Measurements from ENCODE around the gene SUMO4.

The SUMO4 gene

DNA sequence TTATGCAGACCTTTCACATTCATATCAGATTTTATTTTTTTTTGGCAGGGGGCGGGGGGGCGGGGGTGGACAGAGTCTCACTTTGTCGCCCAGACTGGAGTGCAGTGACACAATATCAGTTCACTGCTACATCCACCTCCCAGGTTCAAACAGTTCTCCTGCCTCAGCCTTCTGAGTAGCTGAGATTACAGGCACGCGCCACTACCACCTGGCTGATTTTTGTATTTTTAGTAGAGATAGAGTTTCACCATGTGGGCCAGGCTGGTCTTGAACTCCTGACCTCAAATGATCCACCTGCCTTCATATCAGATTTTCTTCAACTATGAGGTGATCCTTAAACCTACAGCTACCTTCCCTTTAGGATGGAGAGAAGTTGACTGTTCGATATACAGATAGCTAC lies 8.0 kb upstream of the SUMO4 start:
- DNase-seq, result no peak

DNA sequence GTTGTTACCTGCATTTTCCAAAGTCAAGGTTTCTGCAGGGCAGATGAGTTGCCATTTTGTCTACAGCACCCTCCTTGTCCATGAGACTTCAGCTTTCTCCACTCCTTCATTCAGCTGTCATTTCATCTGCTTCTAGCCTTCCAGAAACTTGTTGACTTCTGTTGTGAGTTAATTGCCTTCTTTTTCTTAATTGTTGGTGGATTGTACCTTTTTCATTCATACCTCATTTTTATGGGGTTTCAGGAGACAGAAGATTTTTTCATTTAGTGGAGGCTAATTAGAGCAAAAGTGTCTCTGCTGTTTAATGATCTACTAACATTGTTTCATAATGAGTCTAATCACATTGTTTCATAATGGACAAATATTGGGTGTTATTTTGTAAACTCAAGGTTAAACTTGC lies 7.5 kb upstream of the SUMO4 start:
- no peak for DNase-seq

DNA sequence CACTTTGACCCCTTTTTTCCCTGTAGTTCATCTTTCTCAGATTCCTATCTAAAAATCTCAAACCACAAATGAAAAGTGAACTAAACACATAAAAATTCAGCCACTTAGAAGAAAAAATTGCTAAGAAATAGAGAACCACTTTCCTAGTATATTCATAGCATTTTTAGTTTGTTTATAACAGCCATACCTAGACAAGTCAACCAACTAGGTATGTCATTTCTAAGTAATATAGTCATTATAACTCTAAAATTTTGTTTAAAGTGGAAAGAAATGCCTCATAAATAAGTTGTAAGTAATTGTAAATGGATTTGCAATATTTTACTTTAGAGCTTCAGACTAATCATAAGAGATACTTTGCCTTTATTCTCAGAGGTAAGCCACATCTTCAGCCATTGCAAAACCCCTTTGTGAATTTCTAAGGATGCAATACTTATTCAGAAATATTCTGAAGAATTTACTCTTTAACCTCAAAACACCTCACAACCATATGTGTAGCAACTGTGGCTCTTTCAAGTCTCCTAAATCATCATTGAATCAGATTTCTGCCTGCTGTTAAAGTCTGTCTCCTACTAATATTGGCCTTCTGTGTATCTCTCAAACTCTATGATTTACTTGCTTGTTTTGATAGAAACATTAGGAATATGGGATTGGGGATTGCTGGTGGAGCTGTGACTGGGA lies 6.9 kb upstream of the SUMO4 start:
- DNase-seq, result no peak

DNA sequence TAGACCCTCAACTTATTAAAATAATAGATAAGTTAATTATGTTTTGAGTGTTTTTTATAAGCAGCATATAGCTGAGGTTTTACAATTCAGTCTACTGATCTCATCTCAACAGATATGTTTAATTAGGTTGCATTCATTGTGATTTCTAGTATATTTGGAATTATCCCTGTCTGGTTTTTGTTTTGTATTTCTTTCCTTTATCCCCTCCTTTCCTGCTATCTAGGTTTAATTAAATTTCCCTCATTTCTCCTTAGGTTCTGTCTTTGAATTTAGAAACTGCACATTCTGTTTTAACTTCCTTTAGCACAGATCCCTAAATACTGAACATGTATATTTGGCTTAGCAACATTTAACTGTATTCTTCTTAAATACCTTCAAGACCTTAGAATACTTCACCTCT lies 4.9 kb upstream of the SUMO4 start:
- DNase-seq, result no peak

DNA sequence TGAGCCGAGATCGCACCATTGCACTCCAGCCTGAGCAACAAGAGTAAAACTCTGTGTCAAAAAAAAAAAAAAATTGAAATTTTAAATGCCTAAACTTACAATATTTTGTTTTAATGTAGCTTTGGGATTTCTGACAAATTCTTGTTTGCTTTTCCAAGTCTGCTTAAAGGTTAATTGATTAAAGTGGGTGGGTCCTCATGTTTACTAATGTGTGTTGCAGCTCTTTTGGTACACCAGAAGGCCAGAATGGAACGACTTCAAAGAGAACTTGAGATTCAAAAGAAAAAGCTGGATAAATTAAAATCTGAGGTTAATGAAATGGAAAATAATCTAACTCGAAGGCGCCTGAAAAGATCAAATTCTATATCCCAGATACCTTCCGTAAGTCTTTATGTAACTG lies 2.7 kb upstream of the SUMO4 start:
- DNase-seq, result no peak

DNA sequence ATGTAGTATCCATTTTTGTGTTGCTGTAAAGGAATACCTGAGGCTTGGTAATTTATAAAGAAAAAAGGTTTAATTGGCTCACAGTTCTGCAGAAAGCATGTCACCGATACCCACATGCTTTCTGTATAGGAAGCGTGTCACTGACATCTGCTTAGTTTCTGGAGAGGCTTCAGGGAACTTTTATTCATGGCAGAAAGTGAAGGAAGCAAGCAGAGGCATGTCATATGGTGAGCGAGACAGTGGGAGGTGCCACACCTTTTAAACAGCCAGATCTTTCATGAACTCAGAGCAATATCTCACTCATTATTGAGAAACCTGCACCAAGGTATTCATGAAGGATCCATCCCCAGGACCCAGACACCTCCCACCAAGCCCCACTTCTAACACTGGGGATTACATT lies 3.5 kb downstream of the SUMO4 start:
- DNase-seq, result no peak

DNA sequence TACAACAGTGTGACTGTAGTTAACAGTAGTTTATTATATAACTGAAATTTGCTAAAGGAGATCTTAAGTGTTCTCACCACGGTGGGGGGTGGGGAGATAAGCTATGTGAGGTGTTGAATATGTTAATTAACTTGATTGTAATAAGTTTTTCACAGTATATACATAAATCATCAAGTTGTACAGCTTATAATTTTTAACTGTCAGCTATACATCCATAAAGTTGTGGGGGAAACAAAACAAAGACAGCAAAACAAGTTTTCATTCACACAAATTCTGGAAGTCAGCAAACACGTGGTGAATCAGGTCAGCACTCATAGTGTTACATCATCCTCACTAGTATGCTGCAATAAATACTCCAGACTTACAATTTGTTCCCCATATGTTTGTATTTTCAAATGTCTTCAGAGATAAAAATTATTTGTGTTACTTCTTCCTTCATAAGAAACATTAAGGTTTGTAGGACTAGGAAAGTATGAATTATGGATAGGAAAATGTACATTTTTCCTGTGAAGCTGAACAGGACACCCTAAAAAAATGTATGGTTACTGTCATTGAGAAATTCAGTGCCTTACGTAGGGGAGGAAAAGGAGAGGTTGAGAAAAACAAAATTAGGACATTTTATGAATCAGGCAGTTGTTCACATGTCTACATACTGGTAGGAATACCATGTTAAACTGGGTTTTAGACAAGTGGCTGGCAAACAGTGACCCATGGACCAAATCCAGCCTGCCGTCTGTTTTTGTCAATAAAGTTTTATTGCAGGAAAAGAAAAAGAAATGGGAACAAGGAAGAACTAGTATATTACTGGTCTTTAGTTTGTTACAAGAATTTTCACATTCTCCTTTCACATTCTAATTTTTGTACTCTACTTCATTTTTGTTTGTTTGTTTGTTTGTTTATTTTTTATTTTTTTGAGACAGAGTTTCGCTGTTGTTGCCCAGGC lies 6.0 kb downstream of the SUMO4 start:
- no peak for DNase-seq

DNA sequence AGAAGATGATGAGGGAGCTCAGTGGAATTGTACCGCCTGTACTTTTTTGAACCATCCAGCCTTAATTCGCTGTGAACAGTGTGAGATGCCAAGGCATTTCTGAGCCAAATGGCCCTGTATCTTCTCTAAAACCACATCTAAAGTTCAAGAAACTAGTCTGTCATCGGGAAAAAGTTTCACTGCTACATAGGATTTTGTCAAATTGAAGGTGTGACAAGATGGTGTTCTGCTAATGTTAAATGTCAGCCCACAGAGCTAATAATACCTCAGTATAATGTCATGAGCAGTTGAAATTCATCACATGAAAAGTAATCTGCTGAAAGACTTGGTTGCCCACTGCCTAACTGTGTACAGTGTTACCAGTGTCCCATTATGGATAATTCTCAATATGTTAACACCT lies 9.6 kb downstream of the SUMO4 start:
- DNase-seq, result no peak

DNA sequence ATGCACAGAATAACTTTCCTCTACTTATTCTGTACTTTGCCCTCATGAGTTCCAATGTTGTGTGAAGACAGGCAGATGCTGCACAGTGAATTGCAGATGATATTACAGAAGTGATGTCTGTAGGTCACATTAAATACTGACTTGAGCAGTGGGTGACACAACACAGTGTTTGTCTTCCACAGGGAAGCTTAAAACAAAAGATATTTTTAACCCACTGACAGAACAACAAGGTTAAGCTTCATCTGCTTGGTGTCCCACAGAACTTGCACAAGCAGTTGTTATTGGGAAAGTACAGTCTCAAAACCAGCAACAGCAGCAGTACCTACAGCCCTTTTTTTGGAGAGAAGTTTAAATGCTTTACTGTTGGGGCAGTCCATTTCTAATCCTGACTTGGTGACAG lies 10.5 kb downstream of the SUMO4 start:
- no peak for DNase-seq

DNA sequence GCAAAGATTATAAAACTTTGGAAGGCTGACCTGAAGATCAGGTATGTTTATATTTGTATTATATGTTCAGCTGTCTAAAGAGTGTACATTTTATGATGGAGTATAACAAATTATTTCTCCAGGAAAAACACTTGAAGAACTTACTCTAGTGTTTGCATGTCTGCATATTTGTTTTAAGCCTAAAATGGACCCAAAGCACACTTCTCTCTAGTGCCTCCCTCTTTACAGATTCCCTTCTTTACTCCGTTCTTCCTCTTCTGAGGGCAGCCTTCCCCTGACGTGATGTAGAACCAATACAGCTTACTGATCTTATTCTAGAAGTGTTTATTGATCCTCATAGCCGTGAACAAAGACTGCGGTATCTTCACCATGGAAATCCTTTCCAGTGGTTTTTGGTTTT lies 13.9 kb downstream of the SUMO4 start:
- no peak for DNase-seq

DNA sequence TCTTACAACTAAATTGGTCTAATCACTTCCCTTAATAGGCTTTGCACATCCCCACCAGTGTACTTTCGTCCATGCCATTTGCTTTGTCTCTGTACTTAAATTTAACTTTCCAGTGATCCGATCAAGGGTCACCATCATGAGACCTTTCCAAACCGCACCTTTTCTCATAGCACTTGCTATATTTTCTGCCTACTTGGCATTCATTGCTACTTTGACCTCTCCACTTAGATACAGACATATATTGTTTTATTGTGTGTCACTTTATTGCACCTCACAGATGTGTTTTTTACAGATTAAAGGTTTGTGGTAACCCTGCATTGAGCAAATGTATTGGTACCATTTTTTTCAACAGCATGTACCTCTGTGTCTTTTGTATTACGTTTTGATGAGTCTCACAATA lies 14.8 kb downstream of the SUMO4 start:
- no peak for DNase-seq

DNA sequence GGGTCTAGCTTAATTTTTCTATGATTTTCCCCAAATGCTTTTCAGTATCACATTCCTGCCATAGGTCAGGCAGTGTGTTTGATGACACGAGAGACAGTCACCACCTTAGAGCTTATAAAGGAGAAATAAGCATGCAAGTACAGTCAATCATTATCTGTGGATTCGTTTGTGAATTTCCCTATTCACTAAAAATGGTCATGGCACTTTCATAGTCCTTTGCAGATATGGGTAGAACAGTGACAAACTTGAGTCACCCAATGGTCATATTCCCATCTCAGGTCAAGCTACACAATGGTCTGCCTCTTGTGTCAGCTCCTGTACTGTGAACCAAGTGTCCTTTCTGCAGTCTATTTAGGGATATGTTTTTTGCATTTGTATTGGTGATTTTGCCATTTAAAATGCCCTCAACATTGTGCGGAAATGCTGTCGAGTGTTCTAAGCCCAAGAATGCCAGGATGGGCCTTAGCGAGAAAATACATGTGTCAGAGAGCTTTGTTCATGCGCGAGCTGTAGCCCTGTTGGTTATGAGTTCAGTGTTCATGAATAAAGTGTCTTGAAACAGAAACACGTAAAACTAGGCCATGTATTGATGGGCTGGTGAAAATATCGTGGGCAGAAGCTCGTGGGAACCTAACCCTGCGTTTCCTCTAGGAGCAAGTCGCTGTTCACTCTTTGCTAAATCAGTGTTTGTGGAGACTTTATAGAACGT lies 19.8 kb downstream of the SUMO4 start:
- DNase-seq, result no peak

DNA sequence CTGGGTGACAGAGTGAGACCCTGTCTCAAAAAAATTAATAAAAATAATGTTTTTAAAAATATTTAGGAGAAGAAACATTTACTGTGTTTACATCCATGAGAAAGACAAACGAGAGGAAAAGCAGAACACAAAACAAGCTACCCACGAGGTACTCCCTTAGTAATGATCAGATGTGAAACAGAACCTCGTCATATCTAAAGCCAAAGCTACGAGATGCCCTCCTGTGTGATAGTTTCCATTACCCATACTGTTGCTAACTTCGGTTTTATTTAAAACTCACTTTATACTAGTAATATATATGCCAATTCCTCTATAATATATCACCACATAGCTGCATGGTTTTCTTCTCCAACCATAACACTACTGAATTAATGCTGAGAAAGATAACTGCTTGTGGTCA lies 21.1 kb downstream of the SUMO4 start:
- DNase-seq, result no peak

DNA sequence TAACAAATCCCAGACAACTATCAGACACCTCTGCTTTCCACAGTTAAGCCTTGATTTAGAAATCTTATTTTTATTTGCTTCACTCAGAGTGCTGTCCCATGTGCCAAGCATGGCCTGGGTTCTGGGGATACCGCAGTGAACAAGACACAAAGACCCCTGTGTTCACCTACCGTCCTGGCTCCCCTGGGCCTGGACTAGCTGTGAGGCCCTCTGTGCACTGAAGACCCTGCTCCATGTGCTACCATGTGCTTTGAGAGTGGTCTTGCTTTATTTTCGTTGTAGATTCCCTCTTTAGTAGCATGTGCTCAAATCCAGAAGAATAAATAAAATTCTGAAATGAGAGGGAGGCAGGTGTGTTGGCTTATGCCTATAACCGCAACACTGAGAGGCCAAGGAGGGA lies 22.5 kb downstream of the SUMO4 start:
- no peak for DNase-seq

DNA sequence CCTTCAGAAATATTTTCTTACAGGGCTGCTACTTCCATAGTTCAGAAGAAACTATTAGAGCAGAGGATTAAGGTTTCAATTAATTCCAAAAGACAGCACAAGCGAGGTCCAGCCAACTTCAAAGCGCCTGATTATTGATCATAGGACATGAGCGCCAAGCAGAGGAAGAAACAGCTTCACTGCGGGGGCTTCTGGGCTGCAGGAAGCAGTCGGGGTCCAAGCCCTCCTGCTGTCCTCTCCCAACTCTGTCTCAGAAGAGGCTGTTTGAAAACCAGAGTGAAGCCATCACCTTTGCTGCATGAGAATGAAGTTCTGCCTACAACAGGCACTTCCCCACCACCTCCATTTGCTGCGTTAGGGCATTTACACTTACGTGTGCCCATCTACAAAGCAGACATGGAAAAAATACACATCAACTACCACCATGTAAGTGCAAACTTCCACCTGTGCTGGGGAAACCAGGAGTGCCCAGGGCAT lies 23.9 kb downstream of the SUMO4 start:
- DNase-seq, result no peak

DNA sequence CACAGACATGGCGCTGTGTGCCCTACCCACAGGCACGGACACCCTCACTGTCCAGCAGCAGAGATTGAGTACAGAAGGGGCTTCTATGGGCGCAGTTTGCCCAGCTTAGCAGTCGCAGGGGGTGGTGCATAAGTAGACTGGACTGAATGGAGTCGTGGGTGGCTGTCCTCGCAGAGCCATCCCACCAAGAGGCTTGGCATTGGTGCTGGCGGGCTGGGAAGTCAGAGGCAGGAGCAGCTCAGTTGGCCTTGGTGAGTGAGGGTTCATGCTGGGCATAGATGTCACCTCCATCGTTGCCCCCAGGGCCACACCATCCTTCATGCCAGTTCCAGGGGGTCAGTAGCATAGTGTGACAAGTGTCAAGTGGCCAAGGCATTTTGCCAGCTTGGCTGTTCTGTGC lies 25.2 kb downstream of the SUMO4 start:
- no peak for DNase-seq

DNA sequence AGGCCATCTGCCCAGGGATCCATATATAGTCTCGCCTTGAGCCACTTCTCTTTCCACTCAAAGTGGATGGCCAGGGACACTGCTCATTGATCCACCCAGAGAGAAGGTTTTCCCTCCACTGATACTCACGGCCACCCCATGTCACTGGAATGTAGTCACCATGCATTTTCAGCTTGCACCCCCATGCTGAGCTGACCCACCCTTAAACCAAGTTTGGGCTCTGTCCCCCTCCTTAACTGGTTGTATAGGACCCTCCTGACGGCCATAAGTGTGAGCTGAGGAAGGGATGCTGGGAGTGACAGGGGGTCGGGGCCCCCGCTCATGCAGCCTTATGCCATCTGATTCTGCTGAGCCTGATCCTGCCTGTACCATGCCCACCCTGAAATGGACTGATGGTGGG lies 25.7 kb downstream of the SUMO4 start:
- no peak for DNase-seq

DNA sequence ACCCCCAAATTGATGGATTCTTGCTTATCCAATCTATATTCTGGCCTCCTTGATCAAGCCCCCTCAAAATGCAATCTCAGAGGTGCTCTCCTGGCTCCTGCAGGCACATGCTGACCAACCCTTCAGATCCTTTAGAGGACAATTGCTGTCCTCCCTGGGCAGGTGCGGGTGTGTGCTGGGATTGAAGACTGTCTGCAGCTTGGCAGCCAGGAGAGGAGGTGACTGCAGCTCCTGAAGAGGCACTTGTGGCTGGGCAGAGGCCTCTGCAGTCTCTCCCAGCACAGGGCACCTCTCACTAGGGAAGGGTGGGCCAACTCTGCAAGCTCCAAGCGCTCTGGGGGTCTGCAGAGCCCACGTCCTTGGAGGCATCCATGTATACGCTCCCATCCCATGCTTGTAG lies 28.5 kb downstream of the SUMO4 start:
- no peak for DNase-seq

DNA sequence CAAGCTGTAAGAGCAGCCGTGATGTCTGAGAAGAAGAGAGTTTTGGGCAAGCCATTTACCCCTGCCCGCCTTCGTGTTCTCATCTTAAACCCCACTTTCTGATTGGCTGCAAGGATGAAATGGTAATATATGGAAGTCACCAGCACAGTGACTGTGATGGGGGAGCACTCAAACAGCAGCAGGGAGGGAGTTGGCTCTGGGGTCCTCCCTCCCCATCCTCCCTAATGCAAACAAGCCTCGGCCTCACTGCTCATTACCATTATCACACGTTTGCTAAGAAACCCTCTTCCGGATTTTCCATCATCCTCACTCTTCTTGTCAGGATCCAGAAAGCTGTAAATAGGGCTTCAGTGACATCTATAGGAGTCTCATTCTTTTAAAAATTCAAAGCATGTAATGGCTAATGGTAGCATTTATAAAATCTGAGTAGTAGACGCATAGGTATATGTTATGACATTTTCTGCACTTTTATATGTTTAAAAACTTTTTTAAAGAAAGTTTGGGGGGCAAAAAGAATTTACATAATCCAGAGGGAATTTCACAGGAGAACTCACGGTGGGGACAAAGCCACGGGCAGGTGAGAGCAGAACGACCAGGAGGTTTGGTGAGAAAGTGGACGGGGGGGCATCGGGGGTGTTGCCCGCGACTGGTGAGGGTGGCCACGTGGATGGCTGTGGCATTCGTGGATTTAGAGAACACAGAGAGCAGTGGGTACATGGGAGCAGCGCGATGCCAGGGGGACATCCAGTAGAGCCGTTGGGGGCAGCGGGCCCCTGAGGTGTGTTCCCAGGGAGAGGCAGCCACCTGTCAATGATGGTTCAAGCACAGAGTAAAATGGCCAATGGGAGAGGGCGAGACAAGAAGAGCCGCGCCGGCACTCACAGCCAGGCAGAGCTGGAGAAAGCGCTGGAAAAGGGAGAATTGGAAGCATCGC lies 29.6 kb downstream of the SUMO4 start:
- no peak for DNase-seq

DNA sequence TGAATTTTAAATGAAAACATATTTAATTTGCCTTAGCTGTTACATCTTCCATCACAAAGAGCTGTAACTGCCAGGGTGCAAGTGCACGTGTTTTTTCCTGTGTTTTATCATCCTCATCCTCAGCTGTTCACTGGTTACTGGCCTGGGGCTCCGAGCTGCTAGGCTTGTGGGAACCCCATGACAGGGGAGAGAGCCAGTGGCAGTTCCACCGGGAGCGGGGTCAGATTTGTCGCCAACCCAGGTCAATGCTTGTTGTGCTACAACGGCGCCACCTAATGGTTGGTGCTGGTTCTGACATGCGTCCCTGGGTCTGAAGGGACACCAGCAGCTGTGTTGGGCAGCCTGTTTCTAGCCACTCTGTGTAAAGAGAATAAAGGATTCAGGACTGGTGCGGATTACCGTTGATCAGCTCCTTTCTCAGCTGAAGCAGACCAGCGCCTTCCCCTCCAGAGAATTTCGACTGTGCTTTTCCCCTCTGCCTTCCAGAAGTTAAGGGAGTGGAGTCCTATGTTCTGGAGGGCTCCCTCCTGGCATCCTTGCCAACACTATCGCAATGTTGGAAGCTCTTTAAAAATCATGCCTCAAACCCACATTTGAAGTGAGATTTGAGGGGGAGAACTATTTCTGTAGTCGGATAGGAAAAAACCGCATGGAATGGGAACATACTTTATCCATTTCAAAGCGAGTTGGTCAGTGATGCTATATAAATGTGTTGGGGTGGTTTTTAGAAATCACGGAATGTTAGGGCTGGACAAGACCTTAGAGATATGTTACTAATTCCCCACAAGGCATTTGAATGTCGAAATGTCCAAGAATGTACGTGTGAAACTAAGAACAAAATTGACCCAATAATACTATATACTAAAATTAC lies 32.1 kb downstream of the SUMO4 start:
- peak; percentile 78 for DNase-seq

DNA sequence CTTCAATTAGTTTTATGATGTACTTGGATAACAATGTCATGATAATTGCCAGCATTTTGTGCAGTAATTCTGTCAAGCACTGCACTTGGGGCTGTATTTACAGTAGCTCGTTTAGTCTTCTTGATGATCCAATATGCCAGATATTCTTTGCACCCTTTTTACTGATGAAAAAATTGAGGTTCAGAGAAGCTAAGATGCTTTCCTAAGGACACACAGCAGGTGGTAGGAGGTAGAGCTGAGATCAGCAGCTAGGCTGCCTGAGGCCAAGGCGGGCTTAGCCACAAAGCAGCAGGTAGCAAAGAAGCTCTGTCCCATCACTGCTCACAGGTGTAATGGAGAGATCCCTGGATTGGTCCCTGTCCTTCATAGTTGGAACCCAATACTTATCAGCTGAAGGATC lies 33.3 kb downstream of the SUMO4 start:
- no peak for DNase-seq

DNA sequence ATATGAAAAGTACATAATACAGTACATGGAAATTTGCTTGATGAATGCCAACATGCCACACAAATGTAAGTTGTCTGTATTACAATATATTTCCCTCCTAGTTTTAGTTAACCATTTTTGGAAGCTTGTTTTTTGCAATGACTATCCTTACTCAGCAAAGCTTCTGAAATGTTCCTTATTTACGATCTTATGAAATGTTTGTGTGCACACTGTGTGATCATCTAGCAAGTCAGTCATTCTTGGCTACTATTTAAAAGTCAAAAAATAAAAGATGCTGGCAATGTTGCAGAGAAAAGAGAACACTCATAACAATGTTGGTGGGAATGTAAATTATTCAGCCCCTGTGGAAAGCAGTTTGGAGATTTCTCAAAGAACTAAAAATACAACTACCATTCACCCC lies 33.8 kb downstream of the SUMO4 start:
- DNase-seq, result no peak

Data from NK-92 treated with Interleukin-12 subunit alpha and Interleukin-12 subunit beta, amount 100 ng/mL, for 24 hours (cell line).